ENCODE data around the gene RGS10.

RGS10 gene

DNA sequence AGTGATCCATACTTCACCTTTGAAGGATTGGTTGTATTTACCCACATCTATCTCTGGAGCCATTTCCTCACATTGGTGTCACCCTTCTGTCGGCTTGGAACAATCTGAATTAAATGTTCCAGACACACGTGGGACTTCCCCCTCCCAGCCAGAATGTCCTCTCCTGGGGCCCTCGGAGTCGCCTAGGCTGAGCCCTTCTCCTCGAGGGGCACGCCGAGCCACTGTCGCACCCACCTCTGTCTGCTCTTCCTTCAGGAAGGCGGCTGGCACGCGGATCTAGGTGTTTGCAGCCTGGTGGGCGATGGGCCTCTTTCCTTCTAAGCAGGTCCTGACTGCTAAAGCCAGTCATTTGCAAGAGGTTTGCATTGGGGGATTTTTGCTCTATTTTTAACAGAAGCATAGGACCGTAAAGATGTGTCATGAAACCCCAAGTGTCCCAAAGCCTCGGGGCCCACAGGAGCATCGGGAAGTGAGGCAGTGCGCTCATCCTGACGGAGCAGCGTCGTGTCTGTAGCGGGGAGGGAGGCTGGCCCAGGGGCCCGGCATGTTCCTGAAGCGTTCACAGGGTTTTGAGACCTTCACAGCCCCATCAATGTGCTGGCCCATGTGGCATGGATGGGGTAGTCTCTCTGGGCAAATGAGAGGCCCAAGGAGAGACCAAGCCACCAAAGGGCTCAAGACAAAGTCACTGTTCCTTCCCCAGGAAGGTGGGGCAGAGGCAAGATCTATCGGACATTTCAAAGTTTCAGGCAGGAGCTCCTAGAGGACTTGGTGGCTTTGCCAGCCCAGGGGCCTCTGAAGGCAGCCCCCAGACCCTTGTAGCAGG, 86.7 kb downstream of the RGS10 start:
- Histone ChIP-seq H3K9ac (ENCODE audit: low read depth, low read length) (no peak overlapping the region), H3K27ac (ENCODE audit: low read depth, low read length) (no peak overlapping the region), H3K4me1 (ENCODE audit: control insufficient read depth, insufficient read depth, low read length) (no peaks in the 10 kb centered on the region), H3K36me3 (ENCODE audit: control insufficient read depth, insufficient read depth, low read length) (no peaks in the 10 kb centered on the region), H3K4me3 (ENCODE audit: low read depth, low read length) (no peak overlapping the region), H3K27me3 (ENCODE audit: control insufficient read depth, insufficient read depth, low read length) (no peaks in the 10 kb centered on the region), H3K9me3 (ENCODE audit: control insufficient read depth, insufficient read depth, low read length) (no peaks in the 10 kb centered on the region)

DNA sequence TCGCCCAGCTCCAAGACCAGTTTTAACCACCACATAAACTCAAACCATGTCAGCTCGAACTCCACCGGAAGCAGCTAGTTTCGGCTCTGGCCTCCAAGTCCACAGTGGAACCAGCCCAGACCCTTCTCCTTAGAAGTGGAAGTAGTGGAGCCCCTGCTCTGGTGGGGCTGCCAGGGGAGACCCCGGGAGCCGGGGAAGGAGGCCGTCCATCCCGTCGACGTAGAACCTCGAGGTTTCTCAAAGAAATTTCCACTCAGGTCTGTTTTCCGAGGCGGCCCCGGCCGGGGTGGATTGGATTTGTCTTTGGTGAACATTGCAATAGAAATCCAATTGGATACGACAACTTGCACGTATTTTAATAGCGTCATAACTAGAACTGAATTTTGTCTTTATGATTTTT, 87.5 kb downstream of the RGS10 start:
- Histone ChIP-seq H3K4me1 (ENCODE audit: control insufficient read depth, insufficient read depth, low read length) (no peaks in the 10 kb centered on the region), H3K27ac (ENCODE audit: low read depth, low read length) (no peak overlapping the region), H3K4me3 (ENCODE audit: low read depth, low read length) (no peak overlapping the region), H3K36me3 (ENCODE audit: control insufficient read depth, insufficient read depth, low read length) (no peaks in the 10 kb centered on the region), H3K27me3 (ENCODE audit: control insufficient read depth, insufficient read depth, low read length) (no peaks in the 10 kb centered on the region), H3K9me3 (ENCODE audit: control insufficient read depth, insufficient read depth, low read length) (no peaks in the 10 kb centered on the region), H3K9ac (ENCODE audit: low read depth, low read length) (no peak overlapping the region)

- H3K9ac ChIP-seq (ENCODE audit: low read depth, low read length) = no peak overlapping the region
- no peaks in the 10 kb centered on the region for H3K36me3 ChIP-seq (ENCODE audit: control insufficient read depth, insufficient read depth, low read length)
- no peak overlapping the region for H3K27ac ChIP-seq (ENCODE audit: low read depth, low read length)
- no peaks in the 10 kb centered on the region for H3K27me3 ChIP-seq (ENCODE audit: control insufficient read depth, insufficient read depth, low read length)
- no peaks in the 10 kb centered on the region for H3K4me1 ChIP-seq (ENCODE audit: control insufficient read depth, insufficient read depth, low read length)
- H3K4me3 ChIP-seq (ENCODE audit: low read depth, low read length) = no peak overlapping the region
- H3K9me3 ChIP-seq (ENCODE audit: control insufficient read depth, insufficient read depth, low read length) = no peaks in the 10 kb centered on the region
Observed at GRCh38 chr10:119454316-119454715, 88.2 kb downstream of the RGS10 start.

- Histone ChIP-seq H3K4me1 (ENCODE audit: control insufficient read depth, insufficient read depth, low read length) (no peaks in the 10 kb centered on the region), H3K4me3 (ENCODE audit: low read depth, low read length) (no peak overlapping the region), H3K9ac (ENCODE audit: low read depth, low read length) (no peak overlapping the region), H3K27ac (ENCODE audit: low read depth, low read length) (no peak overlapping the region), H3K9me3 (ENCODE audit: control insufficient read depth, insufficient read depth, low read length) (no peaks in the 10 kb centered on the region), H3K27me3 (ENCODE audit: control insufficient read depth, insufficient read depth, low read length) (no peaks in the 10 kb centered on the region), H3K36me3 (ENCODE audit: control insufficient read depth, insufficient read depth, low read length) (no peaks in the 10 kb centered on the region)
Observed at GRCh38 chr10:119453313-119453712, 89.2 kb downstream of the RGS10 start.

DNA sequence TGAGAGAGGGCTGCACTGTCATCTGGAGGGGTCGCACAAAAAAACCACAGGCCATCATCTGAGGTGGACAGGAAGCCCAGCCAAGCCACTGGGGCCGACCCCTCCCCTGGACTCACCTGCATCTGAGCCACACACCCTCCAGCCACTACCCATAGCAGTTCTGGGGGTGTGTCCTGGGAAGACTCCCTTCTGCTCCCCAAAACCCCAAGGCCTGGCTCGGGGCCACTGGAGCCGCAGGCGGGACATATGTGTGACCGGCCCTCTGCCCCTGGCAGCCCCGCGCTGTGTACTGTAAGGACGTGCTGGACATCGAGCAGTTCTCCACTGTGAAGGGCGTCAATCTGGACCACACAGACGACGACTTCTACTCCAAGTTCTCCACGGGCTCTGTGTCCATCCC, 90.1 kb downstream of the RGS10 start:
- no peak overlapping the region for H3K9ac ChIP-seq (ENCODE audit: low read depth, low read length)
- H3K27ac ChIP-seq (ENCODE audit: low read depth, low read length) = no peak overlapping the region
- H3K4me3 ChIP-seq (ENCODE audit: low read depth, low read length) = no peak overlapping the region
- H3K27me3 ChIP-seq (ENCODE audit: control insufficient read depth, insufficient read depth, low read length) = no peaks in the 10 kb centered on the region
- H3K36me3 ChIP-seq (ENCODE audit: control insufficient read depth, insufficient read depth, low read length) = no peaks in the 10 kb centered on the region
- no peaks in the 10 kb centered on the region for H3K4me1 ChIP-seq (ENCODE audit: control insufficient read depth, insufficient read depth, low read length)
- no peaks in the 10 kb centered on the region for H3K9me3 ChIP-seq (ENCODE audit: control insufficient read depth, insufficient read depth, low read length)

GRCh38 chr10:119451300-119451896, 91.1 kb downstream of the RGS10 start:
- H3K36me3 ChIP-seq (ENCODE audit: control insufficient read depth, insufficient read depth, low read length) = no peaks in the 10 kb centered on the region
- H3K9me3 ChIP-seq (ENCODE audit: control insufficient read depth, insufficient read depth, low read length) = no peaks in the 10 kb centered on the region
- no peak overlapping the region for H3K4me3 ChIP-seq (ENCODE audit: low read depth, low read length)
- no peak overlapping the region for H3K27ac ChIP-seq (ENCODE audit: low read depth, low read length)
- H3K27me3 ChIP-seq (ENCODE audit: control insufficient read depth, insufficient read depth, low read length) = no peaks in the 10 kb centered on the region
- no peak overlapping the region for H3K9ac ChIP-seq (ENCODE audit: low read depth, low read length)
- H3K4me1 ChIP-seq (ENCODE audit: control insufficient read depth, insufficient read depth, low read length) = no peaks in the 10 kb centered on the region

DNA sequence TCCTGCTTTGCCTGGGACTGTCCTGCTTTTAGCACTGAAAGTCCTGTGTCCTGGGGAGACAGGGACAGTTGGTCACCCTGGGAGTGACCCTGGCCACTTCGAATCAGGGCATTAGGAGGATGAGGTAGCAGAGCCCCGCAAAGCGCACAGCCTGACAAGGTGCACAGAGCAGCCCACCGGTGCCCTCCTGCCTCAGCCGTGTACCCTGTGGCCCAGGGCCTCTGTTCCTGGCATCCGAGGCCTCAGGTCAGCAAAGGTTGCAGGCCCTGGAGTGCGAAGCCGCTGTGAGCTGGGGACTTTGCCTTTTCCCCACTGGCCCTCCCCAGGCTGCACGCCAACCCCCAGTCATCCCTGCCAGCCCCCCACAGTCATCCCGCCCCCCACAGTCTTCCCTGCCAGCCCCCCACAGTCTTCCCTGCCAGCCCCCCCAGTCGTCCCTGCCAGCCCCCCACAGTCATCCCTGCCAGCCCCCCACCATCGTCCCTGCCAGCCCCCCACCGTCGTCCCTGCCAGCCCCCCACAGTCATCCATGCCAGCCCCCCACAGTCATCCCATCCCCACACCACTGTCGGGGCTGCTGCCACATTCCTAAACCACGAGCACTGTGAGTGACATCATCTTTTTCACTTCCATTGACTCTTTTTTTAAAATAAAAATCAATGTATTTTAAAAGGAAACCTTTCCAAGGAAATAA, 91.8 kb downstream of the RGS10 start:
- H3K36me3 ChIP-seq (ENCODE audit: control insufficient read depth, insufficient read depth, low read length) = no peaks in the 10 kb centered on the region
- H3K9me3 ChIP-seq (ENCODE audit: control insufficient read depth, insufficient read depth, low read length) = no peaks in the 10 kb centered on the region
- H3K9ac ChIP-seq (ENCODE audit: low read depth, low read length) = no peak overlapping the region
- H3K4me1 ChIP-seq (ENCODE audit: control insufficient read depth, insufficient read depth, low read length) = no peaks in the 10 kb centered on the region
- H3K27me3 ChIP-seq (ENCODE audit: control insufficient read depth, insufficient read depth, low read length) = no peaks in the 10 kb centered on the region
- no peak overlapping the region for H3K27ac ChIP-seq (ENCODE audit: low read depth, low read length)
- no peak overlapping the region for H3K4me3 ChIP-seq (ENCODE audit: low read depth, low read length)
